ENCODE results near the gene ZNF776. TPM values are rescaled to one million over a fixed set of nuclear protein-coding genes. Genes with fewer than 3 reads are reported as not detected.
A peak's percentile ranks its signal among the peaks of the same experiment; 100 is the strongest.
"Not testable (repeated sequence)": the region's sequence is repeated elsewhere in the genome, so short reads cannot be mapped to it uniquely, and the experiment has no call there.

Gene ZNF776
- total and polyA plus RNA-seq, 3 experiments from 2014 or later: 7.0 to 17.2 (median 13.3) TPM

DNA sequence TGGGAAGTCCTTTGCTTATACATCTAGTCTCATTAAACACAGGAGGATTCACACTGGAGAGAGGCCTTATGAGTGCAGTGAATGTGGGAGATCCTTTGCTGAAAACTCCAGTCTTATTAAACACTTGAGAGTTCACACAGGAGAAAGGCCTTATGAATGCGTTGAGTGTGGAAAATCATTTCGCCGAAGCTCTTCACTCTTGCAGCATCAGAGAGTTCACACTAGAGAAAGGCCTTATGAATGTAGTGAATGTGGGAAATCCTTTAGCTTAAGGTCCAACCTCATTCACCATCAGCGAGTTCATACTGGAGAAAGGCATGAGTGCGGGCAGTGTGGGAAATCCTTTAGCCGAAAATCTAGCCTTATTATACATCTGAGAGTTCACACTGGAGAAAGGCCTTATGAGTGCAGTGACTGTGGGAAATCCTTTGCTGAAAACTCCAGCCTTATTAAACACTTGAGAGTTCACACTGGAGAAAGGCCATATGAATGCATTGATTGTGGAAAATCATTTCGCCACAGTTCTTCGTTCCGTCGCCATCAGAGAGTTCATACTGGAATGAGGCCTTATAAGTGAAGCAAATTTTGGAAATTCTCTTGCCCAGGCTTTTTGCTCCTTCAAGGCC is 32.7 kb downstream of the ZNF776 start:
- Mint-ChIP-seq H3K4me1 (peaks cover 10 to 27% (median 11%) of the 10 kb centered on the region in 3 donors), H3K4me3 (no peak overlapping the region), H3K36me3 (peaks cover 53 to 75% (median 72%) of the 10 kb centered on the region in 3 donors), H3K9me3 (peaks cover 36 to 87% (median 77%) of the 10 kb centered on the region in 5 donors), H3K27ac (no peak overlapping the region), H3K27me3 (peaks cover 0 to 2% of the 10 kb centered on the region in 2 donors)
- ChIA-PET CTCF (no interaction called here), POLR2A (no interaction called here)
- H3K27ac ChIP-seq (ENCODE audit: low read depth, low read length): no peak overlapping the region
- no peaks in the 10 kb centered on the region for H3K27me3 ChIP-seq (ENCODE audit: insufficient read depth, low read length, poor library complexity, severe bottlenecking)
- peaks cover 58% of the 10 kb centered on the region for H3K36me3 ChIP-seq (ENCODE audit: insufficient read depth, low read length)
- H3K9me3 ChIP-seq (ENCODE audit: low read length): peaks cover 67% of the 10 kb centered on the region
- DNase-seq: no peak
- no peaks in the 10 kb centered on the region for H3K4me1 ChIP-seq (ENCODE audit: insufficient read depth, low read length)
- H3K4me3 ChIP-seq (ENCODE audit: low read length): peak overlapping the region; percentile 3

GRCh38 chr19:57786286-57786685 is 39.7 kb downstream of the ZNF776 start:
- Mint-ChIP-seq H3K27ac (no peak overlapping the region), H3K36me3 (peaks cover 22 to 54% (median 53%) of the 10 kb centered on the region in 3 donors), H3K27me3 (no peaks in the 10 kb centered on the region), H3K4me3 (no peak overlapping the region), H3K9me3 (peaks cover 0 to 79% (median 62%) of the 10 kb centered on the region in 5 donors), H3K4me1 (peaks cover 10 to 22% (median 10%) of the 10 kb centered on the region in 3 donors)
- CTCF ChIA-PET: no interaction called here
- POLR2A ChIA-PET: interaction anchor here (0.6 kb wide), 1 partner anchor 28 kb away, joined by 3 read pairs; no protein-coding TSS in a partner anchor
- Histone ChIP-seq H3K36me3 (ENCODE audit: insufficient read depth, low read length) (peaks cover 6% of the 10 kb centered on the region), H3K27ac (ENCODE audit: low read depth, low read length) (no peak overlapping the region), H3K4me3 (ENCODE audit: low read length) (no peak overlapping the region), H3K4me1 (ENCODE audit: insufficient read depth, low read length) (no peaks in the 10 kb centered on the region), H3K9me3 (ENCODE audit: low read length) (peaks cover 38% of the 10 kb centered on the region), H3K27me3 (ENCODE audit: insufficient read depth, low read length, poor library complexity, severe bottlenecking) (no peaks in the 10 kb centered on the region)
- no peak for DNase-seq

GRCh38 chr19:57786906-57787305 is 40.3 kb downstream of the ZNF776 start:
- Histone ChIP-seq H3K4me3 (ENCODE audit: low read length) (no peak overlapping the region), H3K27me3 (ENCODE audit: insufficient read depth, low read length, poor library complexity, severe bottlenecking) (no peaks in the 10 kb centered on the region), H3K27ac (ENCODE audit: low read depth, low read length) (no peak overlapping the region), H3K4me1 (ENCODE audit: insufficient read depth, low read length) (no peaks in the 10 kb centered on the region), H3K36me3 (ENCODE audit: insufficient read depth, low read length) (peaks cover 6% of the 10 kb centered on the region), H3K9me3 (ENCODE audit: low read length) (peaks cover 35% of the 10 kb centered on the region)
- no peak for DNase-seq
- peaks cover 10 to 22% (median 10%) of the 10 kb centered on the region in 3 donors for H3K4me1 Mint-ChIP-seq
- no peak overlapping the region for H3K27ac Mint-ChIP-seq
- ChIA-PET CTCF (no interaction called here), POLR2A (no interaction called here)
- peaks cover 22 to 54% (median 54%) of the 10 kb centered on the region in 3 donors for H3K36me3 Mint-ChIP-seq
- no peaks in the 10 kb centered on the region for H3K27me3 Mint-ChIP-seq
- peak overlapping the region in 1 of 7 donors; percentile 48 for H3K4me3 Mint-ChIP-seq
- peaks cover 0 to 79% (median 61%) of the 10 kb centered on the region in 5 donors for H3K9me3 Mint-ChIP-seq

GRCh38 chr19:57788114-57788692 is 41.6 kb downstream of the ZNF776 start:
- no peaks in the 10 kb centered on the region for H3K27me3 ChIP-seq (ENCODE audit: insufficient read depth, low read length, poor library complexity, severe bottlenecking)
- H3K36me3 ChIP-seq (ENCODE audit: insufficient read depth, low read length): peaks cover 11% of the 10 kb centered on the region
- H3K9me3 Mint-ChIP-seq: peaks cover 0 to 77% (median 56%) of the 10 kb centered on the region in 5 donors
- H3K9me3 ChIP-seq (ENCODE audit: low read length): peaks cover 31% of the 10 kb centered on the region
- peak overlapping the region in 1 of 8 donors; percentile 64 for H3K27ac Mint-ChIP-seq
- peaks cover 10 to 22% (median 10%) of the 10 kb centered on the region in 3 donors for H3K4me1 Mint-ChIP-seq
- CTCF ChIA-PET: no interaction called here
- no peak overlapping the region for H3K4me3 ChIP-seq (ENCODE audit: low read length)
- DNase-seq: no peak
- H3K4me1 ChIP-seq (ENCODE audit: insufficient read depth, low read length): no peaks in the 10 kb centered on the region
- POLR2A ChIA-PET: no interaction called here
- H3K36me3 Mint-ChIP-seq: peaks cover 23 to 56% (median 55%) of the 10 kb centered on the region in 3 donors
- no peak overlapping the region for H3K4me3 Mint-ChIP-seq
- no peaks in the 10 kb centered on the region for H3K27me3 Mint-ChIP-seq
- H3K27ac ChIP-seq (ENCODE audit: low read depth, low read length): no peak overlapping the region

GRCh38 chr19:57789288-57789687 is 42.7 kb downstream of the ZNF776 start:
- no peak for DNase-seq
- H3K4me3 Mint-ChIP-seq: no peak overlapping the region
- no peaks in the 10 kb centered on the region for H3K27me3 Mint-ChIP-seq
- peaks cover 28 to 62% (median 57%) of the 10 kb centered on the region in 3 donors for H3K36me3 Mint-ChIP-seq
- H3K27me3 ChIP-seq (ENCODE audit: insufficient read depth, low read length, poor library complexity, severe bottlenecking): no peaks in the 10 kb centered on the region
- no peaks in the 10 kb centered on the region for H3K4me1 ChIP-seq (ENCODE audit: insufficient read depth, low read length)
- H3K9me3 ChIP-seq (ENCODE audit: low read length): peaks cover 28% of the 10 kb centered on the region
- H3K4me3 ChIP-seq (ENCODE audit: low read length): no peak overlapping the region
- CTCF ChIA-PET: no interaction called here
- POLR2A ChIA-PET: no interaction called here
- no peak overlapping the region for H3K27ac Mint-ChIP-seq
- peaks cover 0 to 79% (median 53%) of the 10 kb centered on the region in 5 donors for H3K9me3 Mint-ChIP-seq
- H3K4me1 Mint-ChIP-seq: peaks cover 10 to 22% (median 10%) of the 10 kb centered on the region in 3 donors
- H3K36me3 ChIP-seq (ENCODE audit: insufficient read depth, low read length): peaks cover 11% of the 10 kb centered on the region
- H3K27ac ChIP-seq (ENCODE audit: low read depth, low read length): no peak overlapping the region

DNA sequence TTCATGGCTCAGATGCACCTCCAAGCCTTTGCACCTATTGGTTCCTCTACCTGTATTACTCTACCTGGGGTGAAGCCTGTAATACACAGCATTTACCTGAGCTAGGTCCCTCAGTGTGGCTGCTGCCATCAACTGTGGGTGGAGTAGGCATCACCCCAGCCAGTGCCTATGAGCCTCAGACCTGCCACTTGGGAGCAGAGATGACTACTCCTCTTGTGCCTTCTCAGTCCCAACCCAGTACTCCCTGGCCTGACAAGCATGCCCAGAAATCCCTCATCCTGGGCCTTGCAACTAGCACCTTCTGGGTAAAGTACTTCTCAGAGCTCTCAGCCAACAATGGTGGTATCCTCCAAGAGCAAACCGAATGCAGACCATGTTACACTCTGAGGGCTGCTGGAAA is 50.0 kb downstream of the ZNF776 start:
- POLR2A ChIA-PET: not testable (repeated sequence)
- peaks cover 16 to 49% (median 46%) of the 10 kb centered on the region in 3 donors for H3K36me3 Mint-ChIP-seq

DNA sequence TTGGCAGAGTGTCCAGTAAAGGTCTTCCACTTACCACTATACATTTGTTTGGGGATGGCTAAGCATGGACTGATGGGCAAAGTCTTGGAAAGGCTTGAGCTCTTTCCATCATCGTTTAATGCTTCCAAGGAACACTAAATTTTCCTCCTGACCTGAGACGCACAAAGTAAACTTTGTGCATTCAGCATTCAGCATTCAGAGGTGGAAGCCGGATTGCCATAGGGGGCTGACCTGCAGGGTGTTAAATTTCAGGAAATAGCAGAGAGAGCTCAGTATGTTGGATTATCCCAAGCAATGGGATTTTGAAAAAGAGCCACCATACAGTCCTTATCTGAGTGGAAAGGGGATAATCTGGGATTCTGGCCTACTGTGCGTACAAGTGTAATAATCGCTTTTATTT is 54.1 kb downstream of the ZNF776 start:
- Histone ChIP-seq H3K4me3 (ENCODE audit: low read length) (no peak overlapping the region), H3K27ac (ENCODE audit: low read depth, low read length) (no peak overlapping the region), H3K36me3 (ENCODE audit: insufficient read depth, low read length) (peaks cover 6% of the 10 kb centered on the region), H3K4me1 (ENCODE audit: insufficient read depth, low read length) (no peaks in the 10 kb centered on the region), H3K27me3 (ENCODE audit: insufficient read depth, low read length, poor library complexity, severe bottlenecking) (no peaks in the 10 kb centered on the region), H3K9me3 (ENCODE audit: low read length) (no peaks in the 10 kb centered on the region)
- Mint-ChIP-seq H3K4me3 (no peak overlapping the region), H3K27me3 (no peaks in the 10 kb centered on the region), H3K36me3 (peaks cover 7 to 40% (median 30%) of the 10 kb centered on the region in 3 donors), H3K27ac (no peak overlapping the region), H3K4me1 (peaks cover 11 to 38% (median 28%) of the 10 kb centered on the region in 3 donors), H3K9me3 (peaks cover 0 to under 1% (median 0%) of the 10 kb centered on the region in 5 donors)
- DNase-seq: no peak
- ChIA-PET CTCF (no interaction called here), POLR2A (no interaction called here)

More for the DNA sequence above, 50.0 kb downstream of the ZNF776 start:
- H3K27ac ChIP-seq (ENCODE audit: low read depth, low read length); H3K27me3 Mint-ChIP-seq; H3K4me3 ChIP-seq (ENCODE audit: low read length); H3K27me3 ChIP-seq (ENCODE audit: insufficient read depth, low read length, poor library complexity, severe bottlenecking); DNase-seq; CTCF ChIA-PET; H3K4me3 Mint-ChIP-seq; H3K27ac Mint-ChIP-seq; H3K9me3 ChIP-seq (ENCODE audit: low read length); H3K4me1 ChIP-seq (ENCODE audit: insufficient read depth, low read length): not testable (repeated sequence)
- H3K9me3 Mint-ChIP-seq: peaks cover 0 to 27% (median 1%) of the 10 kb centered on the region in 5 donors
- H3K36me3 ChIP-seq (ENCODE audit: insufficient read depth, low read length): peaks cover 20% of the 10 kb centered on the region
- H3K4me1 Mint-ChIP-seq: peaks cover 4 to 13% (median 9%) of the 10 kb centered on the region in 3 donors

- Mint-ChIP-seq H3K27me3 (no peaks in the 10 kb centered on the region), H3K9me3 (no peaks in the 10 kb centered on the region), H3K27ac (no peak overlapping the region), H3K4me3 (no peak overlapping the region), H3K36me3 (peaks cover 11 to 32% (median 21%) of the 10 kb centered on the region in 3 donors), H3K4me1 (peaks cover 11 to 39% (median 28%) of the 10 kb centered on the region in 3 donors)
- Histone ChIP-seq H3K4me3 (ENCODE audit: low read length) (no peak overlapping the region), H3K27me3 (ENCODE audit: insufficient read depth, low read length, poor library complexity, severe bottlenecking) (no peaks in the 10 kb centered on the region), H3K9me3 (ENCODE audit: low read length) (no peaks in the 10 kb centered on the region), H3K4me1 (ENCODE audit: insufficient read depth, low read length) (no peaks in the 10 kb centered on the region), H3K27ac (ENCODE audit: low read depth, low read length) (no peak overlapping the region), H3K36me3 (ENCODE audit: insufficient read depth, low read length) (no peaks in the 10 kb centered on the region)
- no peak for DNase-seq
- ChIA-PET CTCF (no interaction called here), POLR2A (no interaction called here)
Observed at GRCh38 chr19:57802269-57802668, 55.7 kb downstream of the ZNF776 start.
